ENCODE data around the gene CHD6. TPM values are rescaled to one million over a fixed set of nuclear protein-coding genes. Genes with fewer than 3 reads are reported as not detected.

Gene CHD6
- total RNA-seq, 4 donors from 2014 or later, result 21.5 to 97.6 (median 53.7) TPM

DNA sequence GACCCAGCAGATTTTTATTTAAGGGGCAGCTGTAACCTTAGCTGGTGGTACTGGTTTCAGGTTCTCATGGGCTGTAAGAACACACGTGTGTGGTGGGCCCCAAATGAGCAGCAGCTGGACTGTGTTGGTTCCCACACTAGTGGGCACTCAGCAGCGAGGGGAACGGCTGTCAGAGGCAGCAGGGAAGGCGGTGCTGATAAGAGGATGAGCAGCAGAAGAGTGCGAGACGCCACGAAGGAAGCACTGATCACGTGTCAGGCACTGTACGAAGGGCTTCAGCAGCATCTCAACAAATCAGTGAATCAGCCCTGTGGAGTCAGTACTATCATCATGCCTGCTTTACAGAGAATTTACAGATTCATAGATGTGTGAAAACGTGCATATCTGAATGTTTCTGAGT is 210.6 kb downstream of the CHD6 start:
- H3K27ac ChIP-seq, result no peak overlapping the region
- DNase-seq, result no peak
- H3K4me3 ChIP-seq, result no peak overlapping the region
- intact Hi-C loops (cut with DNase I; ENCODE audit: low total_unique reads), result no loop called here
- no peaks in the 10 kb centered on the region for H3K36me3 ChIP-seq
- TF ChIP-seq, protein P1, sequence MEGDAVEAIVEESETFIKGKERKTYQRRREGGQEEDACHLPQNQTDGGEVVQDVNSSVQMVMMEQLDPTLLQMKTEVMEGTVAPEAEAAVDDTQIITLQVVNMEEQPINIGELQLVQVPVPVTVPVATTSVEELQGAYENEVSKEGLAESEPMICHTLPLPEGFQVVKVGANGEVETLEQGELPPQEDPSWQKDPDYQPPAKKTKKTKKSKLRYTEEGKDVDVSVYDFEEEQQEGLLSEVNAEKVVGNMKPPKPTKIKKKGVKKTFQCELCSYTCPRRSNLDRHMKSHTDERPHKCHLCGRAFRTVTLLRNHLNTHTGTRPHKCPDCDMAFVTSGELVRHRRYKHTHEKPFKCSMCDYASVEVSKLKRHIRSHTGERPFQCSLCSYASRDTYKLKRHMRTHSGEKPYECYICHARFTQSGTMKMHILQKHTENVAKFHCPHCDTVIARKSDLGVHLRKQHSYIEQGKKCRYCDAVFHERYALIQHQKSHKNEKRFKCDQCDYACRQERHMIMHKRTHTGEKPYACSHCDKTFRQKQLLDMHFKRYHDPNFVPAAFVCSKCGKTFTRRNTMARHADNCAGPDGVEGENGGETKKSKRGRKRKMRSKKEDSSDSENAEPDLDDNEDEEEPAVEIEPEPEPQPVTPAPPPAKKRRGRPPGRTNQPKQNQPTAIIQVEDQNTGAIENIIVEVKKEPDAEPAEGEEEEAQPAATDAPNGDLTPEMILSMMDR (IDR thresholded peaks at IDR 0.05), result no peak
- TF ChIP-seq POLR2A (IDR thresholded peaks at IDR 0.05), result no peak
- H3K4me1 ChIP-seq, result no peaks in the 10 kb centered on the region
- no peaks in the 10 kb centered on the region for H3K9me3 ChIP-seq
- H3K27me3 ChIP-seq, result no peaks in the 10 kb centered on the region

DNA sequence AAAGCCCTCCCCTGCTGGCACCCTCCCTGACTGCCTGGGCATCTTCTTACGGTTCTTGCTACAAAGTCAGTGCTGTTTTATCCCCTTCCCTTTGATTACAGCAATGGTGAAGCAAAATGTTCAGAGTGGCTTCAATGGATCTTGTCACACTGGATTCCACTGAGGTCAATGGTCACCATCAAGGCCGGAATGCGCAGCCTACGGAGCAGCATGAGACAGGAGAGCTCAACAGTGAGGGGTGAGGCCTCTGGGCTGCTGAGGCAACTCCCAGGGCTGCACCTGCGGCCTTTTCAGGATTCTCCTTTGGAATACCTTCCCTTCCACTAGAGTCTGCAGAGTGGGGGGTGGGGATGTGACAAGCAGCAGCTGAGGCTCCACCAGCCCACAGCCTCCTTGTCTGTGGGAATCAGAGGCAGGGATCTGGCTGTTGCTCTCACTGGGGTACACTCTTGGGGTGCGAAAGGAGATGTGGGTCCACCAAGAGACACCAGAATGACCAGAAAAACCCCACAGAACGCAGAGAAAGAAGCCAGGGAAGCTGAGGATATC is 211.2 kb downstream of the CHD6 start:
- Histone ChIP-seq H3K9me3 (no peaks in the 10 kb centered on the region), H3K27ac (no peak overlapping the region), H3K36me3 (no peaks in the 10 kb centered on the region), H3K4me1 (no peaks in the 10 kb centered on the region), H3K4me3 (no peak overlapping the region), H3K27me3 (no peaks in the 10 kb centered on the region)
- DNase-seq, result no peak
- intact Hi-C loops (cut with DNase I; ENCODE audit: low total_unique reads), result no loop called here
- no peak for TF ChIP-seq POLR2A (IDR thresholded peaks at IDR 0.05)
- TF ChIP-seq, protein P1 (IDR thresholded peaks at IDR 0.05), result no peak

DNA sequence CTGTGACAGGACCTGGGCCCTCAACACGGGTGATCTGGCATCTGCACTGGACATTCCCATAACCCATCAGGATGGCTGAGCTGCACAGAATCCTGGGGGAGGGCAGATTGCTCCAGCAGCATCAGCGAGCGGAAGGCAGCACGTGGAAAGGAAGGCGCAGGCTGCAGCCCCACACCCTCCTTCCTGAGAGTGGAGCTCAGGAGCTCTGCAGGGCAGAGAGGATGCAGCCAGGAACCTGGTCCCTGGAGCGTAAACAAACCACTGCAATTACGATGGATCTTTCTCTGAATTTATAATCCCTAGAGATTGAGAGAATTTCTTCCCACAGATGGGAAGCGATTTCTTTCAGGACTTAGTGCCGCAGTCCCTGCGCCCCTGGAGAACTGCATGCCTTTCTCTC is 211.8 kb downstream of the CHD6 start:
- H3K27ac ChIP-seq, result no peak overlapping the region
- no peaks in the 10 kb centered on the region for H3K4me1 ChIP-seq
- no peak for TF ChIP-seq POLR2A (IDR thresholded peaks at IDR 0.05)
- TF ChIP-seq, protein P1 (IDR thresholded peaks at IDR 0.05), result no peak
- no peak for DNase-seq
- H3K36me3 ChIP-seq, result no peaks in the 10 kb centered on the region
- intact Hi-C loops (cut with DNase I; ENCODE audit: low total_unique reads), result no loop called here
- H3K9me3 ChIP-seq, result no peaks in the 10 kb centered on the region
- H3K4me3 ChIP-seq, result no peak overlapping the region
- no peaks in the 10 kb centered on the region for H3K27me3 ChIP-seq

DNA sequence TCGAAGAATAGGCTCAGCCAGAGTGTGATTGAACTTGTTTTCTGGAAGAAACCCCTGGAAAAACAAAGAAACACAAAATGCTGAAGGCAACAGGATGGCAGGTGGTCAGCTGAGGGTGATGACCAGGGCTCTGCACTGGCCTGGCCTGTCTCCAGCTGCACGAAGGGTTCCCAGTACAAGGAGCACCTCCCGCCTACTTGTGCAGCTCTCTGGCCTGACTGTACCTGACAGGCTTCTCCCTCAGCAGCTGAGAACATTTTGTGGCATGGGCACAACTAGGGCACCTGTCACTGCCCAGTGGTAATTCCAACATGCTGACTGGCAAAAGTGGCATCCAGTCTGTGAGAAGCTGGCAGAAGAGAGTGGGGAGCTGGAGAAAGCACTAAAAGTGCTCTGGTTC is 212.7 kb downstream of the CHD6 start:
- Histone ChIP-seq H3K27me3 (no peaks in the 10 kb centered on the region), H3K4me1 (no peaks in the 10 kb centered on the region), H3K36me3 (no peaks in the 10 kb centered on the region), H3K4me3 (no peak overlapping the region), H3K9me3 (no peaks in the 10 kb centered on the region), H3K27ac (no peak overlapping the region)
- DNase-seq, result no peak
- intact Hi-C loops (cut with DNase I; ENCODE audit: low total_unique reads), result no loop called here
- TF ChIP-seq, protein P1 (IDR thresholded peaks at IDR 0.05), result no peak
- TF ChIP-seq POLR2A (IDR thresholded peaks at IDR 0.05), result no peak

DNA sequence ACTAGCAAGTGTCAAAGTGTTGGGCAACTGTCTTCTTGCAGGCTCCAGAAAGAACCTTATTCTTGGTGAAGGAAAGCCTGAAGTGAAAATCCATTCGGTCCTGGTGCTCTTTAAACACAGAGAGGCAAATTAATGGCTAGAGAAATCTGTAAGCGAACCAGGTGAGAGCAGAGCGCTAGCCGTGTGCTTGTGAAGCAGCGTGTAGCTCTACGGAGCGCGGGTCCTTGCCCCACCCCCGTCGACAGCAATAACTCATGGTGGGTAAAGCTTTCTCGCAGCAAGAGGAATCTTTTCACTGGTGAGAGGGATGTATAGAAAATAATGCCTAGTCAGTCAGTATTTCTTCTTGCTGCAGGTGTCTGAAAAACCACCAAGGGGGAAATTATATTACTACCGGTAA is 214.6 kb downstream of the CHD6 start:
- Histone ChIP-seq H3K9me3 (no peaks in the 10 kb centered on the region), H3K27ac (no peak overlapping the region), H3K27me3 (no peaks in the 10 kb centered on the region), H3K4me3 (no peak overlapping the region), H3K4me1 (no peaks in the 10 kb centered on the region), H3K36me3 (no peaks in the 10 kb centered on the region)
- TF ChIP-seq POLR2A (IDR thresholded peaks at IDR 0.05), result no peak
- TF ChIP-seq, protein P1 (IDR thresholded peaks at IDR 0.05), result no peak
- intact Hi-C loops (cut with DNase I; ENCODE audit: low total_unique reads), result no loop called here
- DNase-seq, result no peak

Measured in uterus (tissue), 4 donors.